BJ (cell line): ENCODE results near the gene CFAP54. TPM values are rescaled to one million over a fixed set of nuclear protein-coding genes. Genes with fewer than 3 reads are reported as not detected.

Source experiments
- CTCF ChIA-PET: fragments of 350-600 bp; formaldehyde crosslinking; extraction: SDS; loops from one replicate; lab custom pipeline; 2021; ENCODE audit warnings: antibody characterized with exemption, inconsistent platforms; lab: Yijun Ruan, JAX
- POLR2A ChIA-PET: fragments of 300-600 bp; sonication (Branson Sonifier 250); formaldehyde crosslinking; extraction: SDS; loops from one replicate; lab custom pipeline; 2021; ENCODE audit warnings: antibody characterized with exemption; lab: Charles Lee
- DNase-seq: peaks from one replicate; pipeline ENCODE4 v3.0.0-alpha.2; 2011; ENCODE audit warnings: low read depth
- H3K27me3 ChIP-seq: 2 replicates; pipeline ENCODE4 v1.6.0; 2011; ENCODE audit warnings: low read length; ENCODE audit not compliant: control insufficient read depth, insufficient read depth
- H3K36me3 ChIP-seq: 2 replicates; pipeline ENCODE4 v1.5.1; 2011; ENCODE audit warnings: low read length; ENCODE audit not compliant: control insufficient read depth, insufficient read depth
- H3K4me3 ChIP-seq: 2 replicates; pipeline ENCODE4 v1.5.1; 2011; ENCODE audit warnings: low read depth, mild to moderate bottlenecking, control low read depth, low read length
- polyA plus RNA-seq: library from polyadenylated mRNA; depleted of rRNA; stranded (reverse); fragments of >200 nt; gene quantifications from 2 replicates; pipeline ENCODE4 v1.2.3, GENCODE V29; 2011
- TF ChIP-seq, protein P1 (sequence below): IDR thresholded peaks from 2 replicates; pipeline ENCODE4 v1.5.1; 2011; ENCODE audit warnings: low read depth, mild to moderate bottlenecking, control low read depth, inconsistent platforms, low read length, moderate library complexity; ENCODE audit not compliant: insufficient read depth

Gene CFAP54
- polyA plus RNA-seq, 1 experiment, result 0.38 TPM

DNA sequence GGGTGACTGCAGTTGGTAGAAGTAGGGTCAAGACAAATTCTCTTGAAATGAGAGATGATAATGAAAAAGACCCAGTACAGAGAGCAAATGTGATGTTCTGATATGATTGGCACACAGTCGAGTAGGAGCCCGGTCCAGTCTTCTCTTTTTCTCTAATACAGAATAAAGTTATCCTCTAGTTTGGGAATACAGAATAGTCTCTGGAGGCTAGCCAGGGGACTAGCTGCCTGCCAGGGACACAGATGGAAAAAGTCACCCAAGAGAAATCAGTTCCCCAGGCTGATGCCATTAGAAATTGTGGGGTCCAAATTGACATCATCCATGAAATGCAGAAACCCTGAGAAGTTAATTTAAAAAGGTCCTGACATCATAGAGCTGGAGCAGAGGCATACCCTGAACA is 240.5 kb downstream of the CFAP54 start:
- TF ChIP-seq, protein P1, sequence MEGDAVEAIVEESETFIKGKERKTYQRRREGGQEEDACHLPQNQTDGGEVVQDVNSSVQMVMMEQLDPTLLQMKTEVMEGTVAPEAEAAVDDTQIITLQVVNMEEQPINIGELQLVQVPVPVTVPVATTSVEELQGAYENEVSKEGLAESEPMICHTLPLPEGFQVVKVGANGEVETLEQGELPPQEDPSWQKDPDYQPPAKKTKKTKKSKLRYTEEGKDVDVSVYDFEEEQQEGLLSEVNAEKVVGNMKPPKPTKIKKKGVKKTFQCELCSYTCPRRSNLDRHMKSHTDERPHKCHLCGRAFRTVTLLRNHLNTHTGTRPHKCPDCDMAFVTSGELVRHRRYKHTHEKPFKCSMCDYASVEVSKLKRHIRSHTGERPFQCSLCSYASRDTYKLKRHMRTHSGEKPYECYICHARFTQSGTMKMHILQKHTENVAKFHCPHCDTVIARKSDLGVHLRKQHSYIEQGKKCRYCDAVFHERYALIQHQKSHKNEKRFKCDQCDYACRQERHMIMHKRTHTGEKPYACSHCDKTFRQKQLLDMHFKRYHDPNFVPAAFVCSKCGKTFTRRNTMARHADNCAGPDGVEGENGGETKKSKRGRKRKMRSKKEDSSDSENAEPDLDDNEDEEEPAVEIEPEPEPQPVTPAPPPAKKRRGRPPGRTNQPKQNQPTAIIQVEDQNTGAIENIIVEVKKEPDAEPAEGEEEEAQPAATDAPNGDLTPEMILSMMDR, result no peak
- Histone ChIP-seq H3K27me3 (no peaks in the 10 kb centered on the region; the same call in 1 of the 2 replicates), H3K36me3 (no peaks in the 10 kb centered on the region), H3K4me3 (no peak overlapping the region)
- ChIA-PET CTCF (no interaction called here), POLR2A (no interaction called here)
- no peak for DNase-seq

- no peak overlapping the region for H3K4me3 ChIP-seq
- TF ChIP-seq, protein P1, result no peak
- ChIA-PET CTCF (no interaction called here), POLR2A (no interaction called here)
- no peaks in the 10 kb centered on the region for H3K27me3 ChIP-seq
- DNase-seq, result no peak
- H3K36me3 ChIP-seq, result no peaks in the 10 kb centered on the region
These were observed 254.2 kb downstream of the CFAP54 start for GRCh38 chr12:96743606-96744005.

GRCh38 chr12:96749999-96750398 is 260.6 kb downstream of the CFAP54 start:
- H3K4me3 ChIP-seq, result no peak overlapping the region
- no peak for DNase-seq
- TF ChIP-seq, protein P1, result no peak
- no peaks in the 10 kb centered on the region for H3K27me3 ChIP-seq
- ChIA-PET CTCF (interaction anchor here (1.3 kb wide), 1 partner anchor 13 kb away, joined by 3 read pairs; no protein-coding TSS in a partner anchor), POLR2A (no interaction called here)
- H3K36me3 ChIP-seq, result no peaks in the 10 kb centered on the region

- H3K36me3 ChIP-seq, result no peaks in the 10 kb centered on the region
- ChIA-PET CTCF (no interaction called here), POLR2A (no interaction called here)
- no peak for DNase-seq
- TF ChIP-seq, protein P1, result no peak
- no peaks in the 10 kb centered on the region for H3K27me3 ChIP-seq
- no peak overlapping the region for H3K4me3 ChIP-seq
These were observed 262.2 kb downstream of the CFAP54 start for GRCh38 chr12:96751626-96752025.

GRCh38 chr12:96752211-96752610 is 262.8 kb downstream of the CFAP54 start:
- POLR2A ChIA-PET, result no interaction called here
- DNase-seq, result no peak
- Histone ChIP-seq H3K4me3 (no peak overlapping the region), H3K36me3 (no peaks in the 10 kb centered on the region), H3K27me3 (no peaks in the 10 kb centered on the region)
- CTCF ChIA-PET, result no interaction called here
- TF ChIP-seq, protein P1, result no peak
